ENCODE data around the gene UBTD2. TPM values are rescaled to one million over a fixed set of nuclear protein-coding genes. Genes with fewer than 3 reads are reported as not detected.

Gene UBTD2
- polyA plus RNA-seq, 1 donor (not counting 4 experiments of a cell fraction or from before 2014, with no cell fraction given): 16.2 TPM

DNA sequence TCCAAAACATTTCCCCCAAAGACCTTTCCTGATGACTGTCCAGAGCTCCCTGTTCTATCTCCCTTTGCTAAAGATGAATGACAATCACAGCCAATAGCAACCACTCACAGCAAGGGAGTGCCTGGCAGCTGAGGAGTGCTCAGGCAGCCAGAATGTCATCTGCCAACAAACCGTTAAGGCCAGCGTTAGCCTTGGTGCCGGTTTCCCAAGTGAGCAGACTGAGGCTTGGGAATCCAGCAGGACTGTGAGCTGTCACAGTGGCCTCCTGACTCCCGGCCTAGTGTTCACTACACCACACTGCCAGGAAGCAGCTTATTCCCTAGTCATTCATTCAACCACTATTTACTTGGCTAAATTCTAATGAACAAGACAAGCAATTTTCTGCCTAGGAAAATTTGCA is 120.2 kb downstream of the UBTD2 start:
- H4K20me1 ChIP-seq (ENCODE audit: control insufficient read depth, extremely low read depth, insufficient read depth, low read length): peaks cover 14% of the 10 kb centered on the region
- no peak overlapping the region for H3K4me3 ChIP-seq (ENCODE audit: control insufficient read depth in 2 of 3, extremely low read depth in 1 of 3, insufficient read depth in 2 of 3, low read depth in 1 of 3, low read length in 3 of 3)
- H3K4me1 ChIP-seq (ENCODE audit: control insufficient read depth, extremely low read depth, insufficient read depth, low read length): no peaks in the 10 kb centered on the region
- peaks cover 70% of the 10 kb centered on the region for H3K79me2 ChIP-seq (ENCODE audit: control insufficient read depth, insufficient read depth, low read length)
- DNase-seq (ENCODE audit: low read depth, low spot score) (no peak), FAIRE-seq (no peak)
- H3K27ac ChIP-seq (ENCODE audit: control insufficient read depth, insufficient read depth, low read length): no peak overlapping the region
- dilution Hi-C loops (cut with MboI; ENCODE audit: extremely low pct_ligation_motif_present, low sequenced_read_pairs): no loop called here
- H3K9me1 ChIP-seq (ENCODE audit: control insufficient read depth, extremely low read depth, insufficient read depth, low read length): peaks cover 3% of the 10 kb centered on the region
- TF ChIP-seq, protein P1, sequence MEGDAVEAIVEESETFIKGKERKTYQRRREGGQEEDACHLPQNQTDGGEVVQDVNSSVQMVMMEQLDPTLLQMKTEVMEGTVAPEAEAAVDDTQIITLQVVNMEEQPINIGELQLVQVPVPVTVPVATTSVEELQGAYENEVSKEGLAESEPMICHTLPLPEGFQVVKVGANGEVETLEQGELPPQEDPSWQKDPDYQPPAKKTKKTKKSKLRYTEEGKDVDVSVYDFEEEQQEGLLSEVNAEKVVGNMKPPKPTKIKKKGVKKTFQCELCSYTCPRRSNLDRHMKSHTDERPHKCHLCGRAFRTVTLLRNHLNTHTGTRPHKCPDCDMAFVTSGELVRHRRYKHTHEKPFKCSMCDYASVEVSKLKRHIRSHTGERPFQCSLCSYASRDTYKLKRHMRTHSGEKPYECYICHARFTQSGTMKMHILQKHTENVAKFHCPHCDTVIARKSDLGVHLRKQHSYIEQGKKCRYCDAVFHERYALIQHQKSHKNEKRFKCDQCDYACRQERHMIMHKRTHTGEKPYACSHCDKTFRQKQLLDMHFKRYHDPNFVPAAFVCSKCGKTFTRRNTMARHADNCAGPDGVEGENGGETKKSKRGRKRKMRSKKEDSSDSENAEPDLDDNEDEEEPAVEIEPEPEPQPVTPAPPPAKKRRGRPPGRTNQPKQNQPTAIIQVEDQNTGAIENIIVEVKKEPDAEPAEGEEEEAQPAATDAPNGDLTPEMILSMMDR (optimal IDR thresholded peaks at IDR 0.05 in 1 of 3, IDR thresholded peaks at IDR 0.05 in 1 of 3, conservative IDR thresholded peaks at IDR 0.05 in 1 of 3; ENCODE audit: extremely low read depth in 1 of 3, insufficient read depth in 2 of 3, low read length in 3 of 3): no peak
- TF ChIP-seq EZH2 (IDR thresholded peaks at IDR 0.05; ENCODE audit: low read length): no peak
- H3K27me3 ChIP-seq (ENCODE audit: control insufficient read depth, extremely low read depth, insufficient read depth, low read length): no peaks in the 10 kb centered on the region
- no peak overlapping the region for H3K9ac ChIP-seq (ENCODE audit: control insufficient read depth, extremely low read depth, insufficient read depth, low read length)
- peaks cover 9 to 11% of the 10 kb centered on the region in 2 experiments for H3K36me3 ChIP-seq (ENCODE audit: control insufficient read depth in 2 of 2, extremely low read depth in 1 of 2, insufficient read depth in 2 of 2, low read length in 2 of 2)
- no peaks in the 10 kb centered on the region for H3K9me3 ChIP-seq (ENCODE audit: control insufficient read depth, low read depth, low read length)
- H3K4me2 ChIP-seq (ENCODE audit: control insufficient read depth, extremely low read depth, insufficient read depth, low read depth, low read length): no peak overlapping the region
- no peak overlapping the region for H2AFZ ChIP-seq (ENCODE audit: control insufficient read depth, low read length)

- Histone ChIP-seq H2AFZ (ENCODE audit: control insufficient read depth, low read length) (no peak overlapping the region), H3K4me3 (ENCODE audit: control insufficient read depth in 2 of 3, extremely low read depth in 1 of 3, insufficient read depth in 2 of 3, low read depth in 1 of 3, low read length in 3 of 3) (no peak overlapping the region), H3K9ac (ENCODE audit: control insufficient read depth, extremely low read depth, insufficient read depth, low read length) (no peak overlapping the region), H3K27ac (ENCODE audit: control insufficient read depth, insufficient read depth, low read length) (no peak overlapping the region), H3K4me1 (ENCODE audit: control insufficient read depth, extremely low read depth, insufficient read depth, low read length) (no peaks in the 10 kb centered on the region), H3K9me3 (ENCODE audit: control insufficient read depth, low read depth, low read length) (no peaks in the 10 kb centered on the region), H3K4me2 (ENCODE audit: control insufficient read depth, extremely low read depth, insufficient read depth, low read depth, low read length) (no peak overlapping the region), H3K27me3 (ENCODE audit: control insufficient read depth, extremely low read depth, insufficient read depth, low read length) (no peaks in the 10 kb centered on the region), H3K79me2 (ENCODE audit: control insufficient read depth, insufficient read depth, low read length) (peaks cover 66% of the 10 kb centered on the region), H4K20me1 (ENCODE audit: control insufficient read depth, extremely low read depth, insufficient read depth, low read length) (peaks cover 14% of the 10 kb centered on the region), H3K9me1 (ENCODE audit: control insufficient read depth, extremely low read depth, insufficient read depth, low read length) (peaks cover 3% of the 10 kb centered on the region), H3K36me3 (ENCODE audit: control insufficient read depth in 2 of 2, extremely low read depth in 1 of 2, insufficient read depth in 2 of 2, low read length in 2 of 2) (peaks cover 9 to 13% of the 10 kb centered on the region in 2 experiments)
- dilution Hi-C loops (cut with MboI; ENCODE audit: extremely low pct_ligation_motif_present, low sequenced_read_pairs): no loop called here
- TF ChIP-seq, protein P1 (optimal IDR thresholded peaks at IDR 0.05 in 1 of 3, IDR thresholded peaks at IDR 0.05 in 1 of 3, conservative IDR thresholded peaks at IDR 0.05 in 1 of 3; ENCODE audit: extremely low read depth in 1 of 3, insufficient read depth in 2 of 3, low read length in 3 of 3): no peak
- no peak for TF ChIP-seq EZH2 (IDR thresholded peaks at IDR 0.05; ENCODE audit: low read length)
- no peak for FAIRE-seq
- DNase-seq (ENCODE audit: low read depth, low spot score): no peak
These were observed 120.6 kb downstream of the UBTD2 start for GRCh38 chr5:172162987-172163343.

Measured in keratinocyte (primary cell).